Astrocyte (in vitro differentiated cells and primary cell): ENCODE measurements around the gene CDC42BPG. TPM values are rescaled to one million over a fixed set of nuclear protein-coding genes. Genes with fewer than 3 reads are reported as not detected.
A peak's percentile ranks its signal among the peaks of the same experiment; 100 is the strongest.

ENCODE experiments used
- DNase-seq: peaks from one replicate; pipeline ENCODE4 v3.0.0-alpha.2; 2010; ENCODE audit warnings: low read depth
- FAIRE-seq: peaks from 2 replicates; lab custom pipeline; 2011; peaks lifted over from hg19 to GRCh38; lab: Jason Lieb, UNC
- H2AFZ ChIP-seq: 2 replicates; pipeline ENCODE4 v1.6.0; 2012; ENCODE audit warnings: low read depth, low read length, inconsistent platforms
- H3K27ac ChIP-seq: 2 replicates; pipeline ENCODE4 v1.5.1; 2011; ENCODE audit warnings: low read depth, low read length, inconsistent platforms
- H3K27me3 ChIP-seq: 2 replicates; pipeline ENCODE4 v1.6.0; 2011; ENCODE audit warnings: low read length, inconsistent platforms; ENCODE audit not compliant: insufficient read depth
- H3K36me3 ChIP-seq: 2 replicates; pipeline ENCODE4 v1.5.1; 2011; ENCODE audit warnings: low read length, inconsistent platforms; ENCODE audit not compliant: insufficient read depth
- H3K4me1 ChIP-seq: 2 replicates; pipeline ENCODE4 v1.5.1; 2011; ENCODE audit warnings: low read length, inconsistent platforms; ENCODE audit not compliant: insufficient read depth
- H3K4me2 ChIP-seq: 2 replicates; pipeline ENCODE4 v1.6.0; 2012; ENCODE audit warnings: low read length, inconsistent platforms
- H3K4me3 ChIP-seq: 2 replicates; pipeline ENCODE4 v1.5.1; 2011; ENCODE audit warnings: low read depth, mild to moderate bottlenecking, low read length, inconsistent platforms; ENCODE audit not compliant: insufficient read depth
- H3K79me2 ChIP-seq: 2 replicates; pipeline ENCODE4 v1.6.0; 2012; ENCODE audit warnings: mild to moderate bottlenecking, low read length, inconsistent platforms; ENCODE audit not compliant: insufficient read depth
- H3K9ac ChIP-seq: 2 replicates; pipeline ENCODE4 v1.6.0; 2012; ENCODE audit warnings: mild to moderate bottlenecking, low read length, inconsistent platforms
- H3K9me3 ChIP-seq: 2 replicates; pipeline ENCODE4 v1.5.1; 2012; ENCODE audit warnings: low read depth, mild to moderate bottlenecking, low read length, inconsistent platforms; ENCODE audit not compliant: insufficient read depth
- H4K20me1 ChIP-seq: 2 replicates; pipeline ENCODE4 v1.6.0; 2012; ENCODE audit warnings: low read length, inconsistent platforms; ENCODE audit not compliant: insufficient read depth
- H3K27ac Mint-ChIP-seq: one replicate; pipeline ENCODE4 v1.8.0; 2021; ENCODE audit warnings: mild to moderate bottlenecking, mixed read lengths; ENCODE audit not compliant: unreplicated experiment
- H3K27me3 Mint-ChIP-seq: one replicate; pipeline ENCODE4 v1.8.0; 2021; ENCODE audit warnings: low read depth, mixed read lengths; ENCODE audit not compliant: unreplicated experiment
- H3K36me3 Mint-ChIP-seq: one replicate; pipeline ENCODE4 v1.8.0; 2021; ENCODE audit warnings: low read depth, mixed read lengths; ENCODE audit not compliant: unreplicated experiment
- H3K4me1 Mint-ChIP-seq: one replicate; pipeline ENCODE4 v1.8.0; 2021; ENCODE audit warnings: low read depth, mixed read lengths; ENCODE audit not compliant: unreplicated experiment
- H3K4me3 Mint-ChIP-seq: one replicate; pipeline ENCODE4 v1.8.0; 2021; ENCODE audit warnings: mild to moderate bottlenecking, moderate library complexity, mixed read lengths; ENCODE audit not compliant: unreplicated experiment
- H3K9me3 Mint-ChIP-seq: one replicate; pipeline ENCODE4 v1.8.0; 2021; ENCODE audit warnings: mild to moderate bottlenecking, mixed read lengths; ENCODE audit not compliant: unreplicated experiment
- EZH2 ChIP-seq: IDR thresholded peaks from 2 replicates; pipeline ENCODE4 v1.6.1; 2012; ENCODE audit warnings: mild to moderate bottlenecking, low read length, inconsistent platforms; ENCODE audit not compliant: insufficient read depth
- total RNA-seq: library from RNA; stranded (reverse); gene quantifications from 2 replicates; pipeline ENCODE4 v1.2.1, GENCODE V29; 2021
- TF ChIP-seq, protein P1 (sequence below): IDR thresholded peaks from 2 replicates; pipeline ENCODE4 v1.5.1; 2011; ENCODE audit warnings: low read depth, mild to moderate bottlenecking, inconsistent platforms, low read length, moderate library complexity; ENCODE audit not compliant: insufficient read depth

Gene CDC42BPG
- total RNA-seq, 1 donor from 2014 or later, result 4.6 TPM

GRCh38 chr11:64861227-64861975 is 16.9 kb upstream of the CDC42BPG start:
- Mint-ChIP-seq H3K4me1 (peaks cover 38% of the 10 kb centered on the region), H3K27ac (no peak overlapping the region), H3K9me3 (no peaks in the 10 kb centered on the region), H3K4me3 (no peak overlapping the region), H3K27me3 (no peaks in the 10 kb centered on the region), H3K36me3 (peaks cover 12% of the 10 kb centered on the region)
- H3K36me3 ChIP-seq, result peaks cover 9% of the 10 kb centered on the region
- no peak overlapping the region for H2AFZ ChIP-seq
- H3K27me3 ChIP-seq, result no peaks in the 10 kb centered on the region
- H4K20me1 ChIP-seq, result peaks cover 47% of the 10 kb centered on the region
- DNase-seq, result no peak
- H3K4me2 ChIP-seq, result no peak overlapping the region
- no peak overlapping the region for H3K4me3 ChIP-seq
- TF ChIP-seq EZH2, result no peak
- TF ChIP-seq, protein P1, sequence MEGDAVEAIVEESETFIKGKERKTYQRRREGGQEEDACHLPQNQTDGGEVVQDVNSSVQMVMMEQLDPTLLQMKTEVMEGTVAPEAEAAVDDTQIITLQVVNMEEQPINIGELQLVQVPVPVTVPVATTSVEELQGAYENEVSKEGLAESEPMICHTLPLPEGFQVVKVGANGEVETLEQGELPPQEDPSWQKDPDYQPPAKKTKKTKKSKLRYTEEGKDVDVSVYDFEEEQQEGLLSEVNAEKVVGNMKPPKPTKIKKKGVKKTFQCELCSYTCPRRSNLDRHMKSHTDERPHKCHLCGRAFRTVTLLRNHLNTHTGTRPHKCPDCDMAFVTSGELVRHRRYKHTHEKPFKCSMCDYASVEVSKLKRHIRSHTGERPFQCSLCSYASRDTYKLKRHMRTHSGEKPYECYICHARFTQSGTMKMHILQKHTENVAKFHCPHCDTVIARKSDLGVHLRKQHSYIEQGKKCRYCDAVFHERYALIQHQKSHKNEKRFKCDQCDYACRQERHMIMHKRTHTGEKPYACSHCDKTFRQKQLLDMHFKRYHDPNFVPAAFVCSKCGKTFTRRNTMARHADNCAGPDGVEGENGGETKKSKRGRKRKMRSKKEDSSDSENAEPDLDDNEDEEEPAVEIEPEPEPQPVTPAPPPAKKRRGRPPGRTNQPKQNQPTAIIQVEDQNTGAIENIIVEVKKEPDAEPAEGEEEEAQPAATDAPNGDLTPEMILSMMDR, result no peak
- H3K79me2 ChIP-seq, result peaks cover 82% of the 10 kb centered on the region
- no peak overlapping the region for H3K9ac ChIP-seq
- H3K4me1 ChIP-seq, result peaks cover 51% of the 10 kb centered on the region
- H3K27ac ChIP-seq, result no peak overlapping the region
- no peak for FAIRE-seq
- H3K9me3 ChIP-seq, result no peaks in the 10 kb centered on the region

DNA sequence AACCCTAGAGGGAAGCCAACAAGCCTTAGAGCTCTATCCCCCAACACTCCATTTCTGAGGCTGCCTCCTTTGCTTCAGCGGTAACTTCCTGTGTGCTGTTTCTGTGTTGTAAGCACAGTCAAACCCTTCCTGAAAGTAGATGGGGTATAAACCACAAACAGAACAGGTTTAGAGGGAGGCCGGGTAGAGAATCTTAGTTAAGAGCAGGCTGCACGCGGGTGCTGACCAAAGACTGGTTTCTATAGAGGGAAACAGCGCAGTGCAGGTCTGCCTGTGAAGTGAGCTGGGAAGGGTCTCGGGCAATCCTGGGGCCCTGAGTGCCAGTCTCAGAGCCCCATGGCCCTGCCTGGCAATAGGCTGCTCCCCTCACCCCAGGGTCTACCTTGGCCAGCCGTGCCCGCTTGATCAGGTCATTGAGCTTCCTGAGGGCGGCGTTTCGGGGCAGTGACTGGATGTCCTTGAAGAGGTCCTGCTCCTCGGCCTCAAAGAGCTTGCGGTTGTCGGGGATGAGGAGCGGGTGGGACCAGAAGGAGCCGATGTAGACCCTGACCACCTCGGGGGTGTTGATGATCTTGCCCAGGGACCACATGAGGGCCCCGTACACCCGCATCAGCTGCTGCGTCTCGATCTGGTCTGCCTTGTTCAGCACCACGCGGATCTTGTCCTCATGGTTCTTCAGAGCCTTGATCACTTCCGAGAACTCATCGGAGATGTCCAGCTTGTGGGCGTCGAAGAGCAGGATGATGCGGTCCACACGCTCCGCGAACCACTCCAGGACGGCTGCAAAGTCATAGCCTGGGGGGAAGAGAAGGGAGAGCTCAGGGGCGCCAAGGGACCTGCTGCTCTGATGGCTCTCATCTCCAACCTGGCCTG is 15.3 kb upstream of the CDC42BPG start:
- H3K4me1 Mint-ChIP-seq, result peaks cover 32% of the 10 kb centered on the region
- DNase-seq (no peak), FAIRE-seq (no peak)
- Histone ChIP-seq H3K79me2 (peaks cover 83% of the 10 kb centered on the region), H4K20me1 (peaks cover 37% of the 10 kb centered on the region), H3K4me3 (no peak overlapping the region), H3K4me1 (peaks cover 52% of the 10 kb centered on the region), H3K27ac (no peak overlapping the region), H3K9me3 (no peaks in the 10 kb centered on the region), H3K9ac (no peak overlapping the region), H3K36me3 (peaks cover 9% of the 10 kb centered on the region), H3K27me3 (no peaks in the 10 kb centered on the region), H2AFZ (no peak overlapping the region), H3K4me2 (no peak overlapping the region)
- H3K27ac Mint-ChIP-seq, result peak overlapping the region; percentile 62
- TF ChIP-seq, protein P1, result no peak
- no peak for TF ChIP-seq EZH2
- H3K27me3 Mint-ChIP-seq, result no peaks in the 10 kb centered on the region
- H3K4me3 Mint-ChIP-seq, result no peak overlapping the region
- H3K9me3 Mint-ChIP-seq, result no peaks in the 10 kb centered on the region
- H3K36me3 Mint-ChIP-seq, result peaks cover 12% of the 10 kb centered on the region
